HG03469 (cell line): Measurements from ENCODE around the gene OGDH.
"Not testable (repeated sequence)": the region's sequence is repeated elsewhere in the genome, so short reads cannot be mapped to it uniquely, and the experiment has no call there.

Experiments used
- ATAC-seq: cut with Tn5 transposase; IDR thresholded peaks from one replicate; pipeline ENCODE4 v1.9.1; 2021; ENCODE audit warnings: mild to moderate bottlenecking, moderate library complexity, moderate number of reproducible peaks; ENCODE audit not compliant: unreplicated experiment

Gene OGDH

DNA sequence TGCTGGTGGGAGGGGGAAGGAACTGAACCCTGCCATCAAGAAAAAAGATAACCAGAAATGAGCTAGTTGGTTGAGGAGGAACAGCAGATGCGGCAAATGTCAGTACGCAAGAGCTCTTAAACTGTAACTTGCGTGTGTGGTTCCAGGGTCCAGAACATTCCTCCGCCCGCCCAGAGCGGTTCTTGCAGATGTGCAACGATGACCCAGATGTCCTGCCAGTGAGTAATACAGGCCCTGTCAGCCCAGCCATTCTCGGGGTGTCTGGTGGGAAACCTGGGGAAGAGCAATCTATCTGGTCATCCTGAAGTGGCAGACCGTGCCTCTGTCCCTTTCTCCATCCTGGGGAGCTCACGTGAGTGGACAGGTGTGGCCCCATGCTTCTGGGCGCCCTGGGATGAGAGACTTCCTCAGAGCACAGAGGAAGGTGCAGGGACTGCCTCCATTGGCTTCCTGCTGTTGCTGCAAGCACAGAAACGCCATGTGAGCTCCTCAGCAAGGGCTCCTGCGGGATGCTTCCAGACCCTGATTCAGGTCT, 91.7 kb downstream of the OGDH start:
- ATAC-seq: no peak

GRCh38 chr7:44699598-44699997, 93.2 kb downstream of the OGDH start:
- not testable (repeated sequence) for ATAC-seq

- ATAC-seq: no peak
Measured at GRCh38 chr7:44700322-44700721, 93.9 kb downstream of the OGDH start.

GRCh38 chr7:44703391-44703790, 97.0 kb downstream of the OGDH start:
- not testable (repeated sequence) for ATAC-seq

DNA sequence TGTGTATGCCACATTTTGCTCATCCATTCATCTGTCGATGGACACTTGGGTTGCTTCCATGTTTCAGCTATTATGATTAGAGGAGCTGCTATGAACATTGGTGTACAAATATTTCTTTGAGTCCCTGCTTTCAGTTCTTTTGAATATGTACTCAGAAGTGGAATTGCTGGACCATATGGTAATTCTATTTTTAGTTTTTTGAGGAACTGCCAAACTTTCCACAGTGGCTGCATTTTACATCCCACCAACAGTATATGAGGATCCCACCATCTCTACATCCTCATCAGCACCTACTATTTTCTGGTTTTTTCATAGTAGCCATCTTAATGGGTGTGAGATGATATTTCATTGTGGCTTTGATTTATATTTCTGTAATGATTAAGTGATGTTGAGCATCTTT, 97.5 kb downstream of the OGDH start:
- ATAC-seq: no peak

GRCh38 chr7:44705434-44705833, 99.0 kb downstream of the OGDH start:
- no peak for ATAC-seq

DNA sequence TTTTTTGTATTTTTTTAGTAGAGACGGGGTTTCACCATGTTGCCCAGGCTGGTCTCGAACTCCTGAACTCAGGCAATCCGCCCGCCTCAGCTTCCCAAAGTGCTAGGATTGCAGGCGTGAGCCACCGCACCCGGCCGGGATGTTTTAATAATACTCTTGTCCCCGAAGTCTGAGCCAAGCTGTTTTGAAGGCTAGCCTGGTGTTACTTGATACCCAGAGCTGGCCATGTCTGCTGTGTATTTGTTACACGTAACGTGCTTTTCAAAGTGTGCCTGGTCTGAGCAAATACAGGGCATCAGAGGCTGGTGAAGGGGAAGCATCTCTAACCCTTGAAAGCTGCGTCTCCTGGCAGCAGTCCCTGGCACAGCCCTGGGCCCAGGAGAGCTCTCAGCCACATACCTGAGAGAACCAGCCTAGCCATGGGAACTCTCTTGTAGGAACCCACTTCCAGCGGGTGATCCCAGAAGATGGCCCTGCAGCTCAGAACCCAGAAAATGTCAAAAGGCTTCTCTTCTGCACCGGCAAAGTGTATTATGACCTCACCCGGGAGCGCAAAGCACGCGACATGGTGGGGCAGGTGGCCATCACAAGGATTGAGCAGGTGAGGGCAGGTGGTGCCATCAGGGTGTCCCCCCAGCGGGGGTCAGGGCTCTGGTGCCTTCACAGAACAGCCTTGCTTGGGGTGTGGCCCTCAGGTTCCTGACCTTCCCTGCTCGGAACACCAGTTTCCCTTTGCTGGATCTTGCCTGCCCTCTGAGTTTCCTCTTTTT, 100.5 kb downstream of the OGDH start:
- no peak for ATAC-seq

DNA sequence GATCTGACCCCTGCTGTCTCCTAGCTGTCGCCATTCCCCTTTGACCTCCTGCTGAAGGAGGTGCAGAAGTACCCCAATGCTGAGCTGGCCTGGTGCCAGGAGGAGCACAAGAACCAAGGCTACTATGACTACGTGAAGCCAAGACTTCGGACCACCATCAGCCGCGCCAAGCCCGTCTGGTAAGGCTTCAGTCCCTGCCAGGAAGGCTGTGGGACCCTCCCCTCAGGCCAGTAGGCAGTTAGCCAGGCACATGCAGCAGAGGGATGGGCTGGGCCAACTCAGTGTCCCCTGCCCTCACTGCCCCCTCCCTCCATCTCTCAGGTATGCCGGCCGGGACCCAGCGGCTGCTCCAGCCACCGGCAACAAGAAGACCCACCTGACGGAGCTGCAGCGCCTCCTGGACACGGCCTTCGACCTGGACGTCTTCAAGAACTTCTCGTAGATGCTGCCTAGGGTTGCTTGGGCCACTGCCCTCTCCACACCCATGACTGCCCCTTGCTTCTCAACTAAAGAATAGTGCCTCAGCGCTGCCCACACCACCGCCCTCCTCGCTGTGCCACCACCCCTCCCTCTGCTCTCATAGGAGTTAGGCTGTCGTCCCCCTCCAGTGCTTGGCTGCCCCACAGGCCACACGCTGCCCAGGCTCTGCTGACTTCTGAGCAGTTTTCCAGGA, 101.3 kb downstream of the OGDH start:
- no peak for ATAC-seq

- ATAC-seq: no peak
Measured at GRCh38 chr7:44709011-44709915, 102.8 kb downstream of the OGDH start.

DNA sequence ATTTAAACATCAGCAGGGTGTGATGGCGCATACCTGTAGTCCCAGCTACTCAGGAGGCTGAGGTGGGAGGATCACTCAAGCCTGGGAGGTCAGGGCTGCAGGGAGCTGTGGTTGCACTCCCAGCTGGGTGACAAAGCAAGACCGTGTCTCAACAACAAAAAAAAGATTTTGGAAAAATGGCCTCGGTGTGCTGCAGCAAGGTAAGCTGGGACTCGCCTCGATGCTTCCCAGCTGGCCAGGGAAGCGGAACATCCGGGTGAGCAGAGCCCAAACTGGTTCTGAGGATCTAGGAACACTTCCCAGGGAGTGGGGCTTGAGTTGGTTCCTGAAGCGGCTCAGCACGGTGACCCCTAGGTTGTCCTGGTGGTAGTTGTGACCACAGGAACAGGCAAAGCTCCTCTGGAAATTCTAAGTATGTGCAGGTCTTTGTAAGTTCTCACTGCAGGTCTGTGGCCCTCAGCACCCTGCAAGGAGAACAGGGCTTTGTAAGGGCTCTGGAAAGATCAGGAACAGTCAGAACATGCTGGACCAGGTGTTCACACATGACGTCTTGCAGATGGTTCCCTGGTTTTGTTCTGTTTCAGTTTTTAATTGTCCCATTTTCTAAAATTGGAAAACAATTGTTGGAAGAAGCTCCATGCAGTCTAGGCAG, 103.6 kb downstream of the OGDH start:
- no peak for ATAC-seq

GRCh38 chr7:44711528-44711927, 105.1 kb downstream of the OGDH start:
- no peak for ATAC-seq

DNA sequence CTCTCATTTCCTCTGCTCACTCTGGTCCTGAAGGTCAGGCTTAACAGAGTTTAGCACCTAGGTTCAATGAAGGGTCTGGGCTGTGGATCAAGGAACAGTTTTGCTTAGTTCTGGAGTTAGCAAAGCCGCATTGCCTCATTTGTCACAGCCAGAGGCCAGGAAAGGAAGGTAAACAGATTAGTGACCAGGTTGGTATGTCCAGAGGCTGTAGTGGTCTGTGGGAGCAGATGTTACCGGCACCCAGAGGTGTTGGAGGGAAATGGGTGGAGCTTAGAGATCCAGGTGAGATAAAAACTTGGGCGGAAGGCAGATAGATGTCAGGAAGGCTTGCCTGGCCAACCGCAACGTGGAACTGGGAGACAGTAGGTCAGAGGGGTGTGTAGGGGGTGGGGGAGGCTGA, 105.6 kb downstream of the OGDH start:
- ATAC-seq: no peak

DNA sequence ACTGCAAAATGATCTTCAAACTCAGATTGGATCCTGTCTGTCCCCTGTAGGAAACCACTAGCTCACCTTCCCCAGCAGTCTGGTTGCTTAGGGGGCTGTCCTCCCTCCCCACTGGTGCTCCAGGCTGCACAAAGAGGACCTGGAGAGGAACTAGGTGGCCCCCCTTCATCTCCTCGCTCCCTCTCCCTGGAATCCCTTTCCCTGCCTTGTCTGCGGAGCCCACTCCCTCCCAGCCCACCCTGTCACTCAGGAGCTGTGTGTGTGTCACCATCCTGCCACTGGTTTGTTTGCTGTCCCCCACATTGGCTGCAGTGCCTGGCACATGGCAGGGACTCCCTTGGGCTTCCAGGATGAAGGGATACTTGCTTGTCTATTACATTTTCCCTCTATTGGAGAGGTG, 106.7 kb downstream of the OGDH start:
- ATAC-seq: no peak

GRCh38 chr7:44713680-44714335, 107.4 kb downstream of the OGDH start:
- no peak for ATAC-seq

GRCh38 chr7:44716205-44716604, 109.8 kb downstream of the OGDH start:
- no peak for ATAC-seq

GRCh38 chr7:44720301-44720700, 113.9 kb downstream of the OGDH start:
- ATAC-seq: no peak

GRCh38 chr7:44724276-44724675, 117.8 kb downstream of the OGDH start:
- ATAC-seq: no peak

DNA sequence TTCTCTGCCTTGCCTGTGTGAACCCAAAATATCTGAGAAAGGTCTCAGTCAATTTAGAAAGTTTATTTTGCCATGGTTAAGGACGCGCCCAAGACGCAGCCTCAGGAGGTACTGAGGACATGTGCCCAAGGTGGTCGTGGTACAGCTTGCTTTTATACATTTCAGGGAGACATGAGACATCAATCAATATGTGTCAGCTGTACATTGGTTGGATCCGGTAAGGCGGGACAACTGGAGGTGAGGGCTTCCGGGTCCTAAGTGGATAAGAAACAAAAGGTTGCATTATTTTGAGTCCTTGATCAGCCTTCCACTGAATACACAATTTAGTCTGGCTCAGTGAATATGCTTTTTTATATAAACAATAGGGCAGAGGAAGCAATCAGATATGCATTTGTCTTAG, 119.8 kb downstream of the OGDH start:
- not testable (repeated sequence) for ATAC-seq

GRCh38 chr7:44727158-44727936, 120.9 kb downstream of the OGDH start:
- ATAC-seq: no peak

DNA sequence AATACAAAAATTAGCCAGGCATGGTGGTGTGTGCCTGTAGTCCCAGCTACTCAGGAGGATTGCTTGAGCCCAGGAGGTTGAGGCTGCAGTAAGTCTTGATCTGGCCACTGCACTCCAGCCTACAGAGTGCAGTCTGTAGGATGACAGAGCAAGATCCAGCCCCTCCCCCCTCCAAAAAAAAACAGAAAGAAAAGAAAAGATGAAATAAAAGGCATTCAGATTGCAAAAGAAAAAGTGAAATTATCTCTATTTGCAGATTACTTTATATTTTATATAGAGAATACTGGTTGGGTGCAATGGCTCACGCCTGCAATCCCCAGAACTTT, 121.5 kb downstream of the OGDH start:
- ATAC-seq: no peak
